Heart left ventricle (tissue), 16 donors: ENCODE results near the gene B4GALT2. TPM values are rescaled to one million over a fixed set of nuclear protein-coding genes. Genes with fewer than 3 reads are reported as not detected.
A peak's percentile ranks its signal among the peaks of the same experiment; 100 is the strongest.

Experiments
- ATAC-seq, 4 donors: fragments of 200-7000 bp; cut with Tn5 transposase; one replicate each; pipeline ENCODE4 v1.9.1; 2020 to 2022; ENCODE audit warnings: moderate library complexity in 4 of 4, mild to moderate bottlenecking in 3 of 4, moderate number of reproducible peaks in 1 of 4
- DNase-seq, 5 donors: peaks; one replicate each; pipeline ENCODE4 v3.0.0-alpha.2; 2020
- H3K27ac ChIP-seq, 12 donors: fragments of 200-600 bp; sonication (generic) in 4 of 12; one replicate each; pipeline versions ENCODE4 v1.5.0 to v1.8.0; 2016 to 2022; ENCODE audit warnings: mild to moderate bottlenecking in 2 of 12
- H3K27me3 ChIP-seq, 9 donors: fragments of 200-600 bp; sonication (generic) in 2 of 9; one replicate each; pipeline versions ENCODE4 v1.5.1 to v1.8.0; 2016 to 2022; ENCODE audit warnings: mild to moderate bottlenecking in 3 of 9
- H3K36me3 ChIP-seq, 9 donors: fragments of 200-600 bp; sonication (generic) in 2 of 9; one replicate each; pipeline versions ENCODE4 v1.5.0 to v1.8.0; 2018 to 2022; ENCODE audit warnings: mild to moderate bottlenecking in 2 of 9
- H3K4me1 ChIP-seq, 12 donors: fragments of 200-600 bp; sonication (generic) in 4 of 12; one replicate each; pipeline versions ENCODE4 v1.5.0 to v1.8.0; 2016 to 2022; ENCODE audit warnings: mild to moderate bottlenecking in 3 of 12
- H3K4me3 ChIP-seq, 12 donors: fragments of 200-600 bp; sonication (generic) in 4 of 12; one replicate each; pipeline versions ENCODE4 v1.5.0 to v1.8.0; 2017 to 2022; ENCODE audit warnings: mild to moderate bottlenecking in 9 of 12, moderate library complexity in 4 of 12
- H3K9me3 ChIP-seq, 12 donors: fragments of 200-600 bp; sonication (generic) in 4 of 12; one replicate each; pipeline versions ENCODE4 v1.5.0 to v1.8.0; 2016 to 2022; ENCODE audit warnings: mild to moderate bottlenecking in 1 of 12
- CTCF ChIP-seq, 12 donors: fragments of 200-600 bp; sonication (generic) in 4 of 12; IDR thresholded peaks; one replicate each; pipeline versions ENCODE4 v1.5.0 to v1.8.0; 2018 to 2022; ENCODE audit warnings: antibody characterized with exemption in 12 of 12, mild to moderate bottlenecking in 5 of 12
- POLR2A ChIP-seq, 2 donors: fragments of 450-650 bp; IDR thresholded peaks; one replicate each; pipeline ENCODE4 v1.6.1; 2017; ENCODE audit warnings: antibody characterized with exemption in 2 of 2, mild to moderate bottlenecking in 2 of 2, moderate library complexity in 2 of 2
- WGBS, 4 donors: extraction: QIAGEN DNeasy Blood & Tissue Kit in 2 of 4; methylation state at CpG; one replicate each; pipeline versions ENCODE4 v1.1.5 to v1.1.7; 2013 to 2018; 5-methylcytosine and 5-hydroxymethylcytosine counted together
- intact Hi-C, 10 donors: fragments of 100-400 bp; cut with DNase I; formaldehyde crosslinking; loops; one replicate each; pipeline versions ENCODE4 v1.11.1 to v1.14.2; 2022
- polyA plus RNA-seq, 2 donors: library from polyadenylated mRNA; stranded (reverse); fragments of 200-250 nt; gene quantifications; one replicate each; pipeline ENCODE4 v1.2.3, GENCODE V29; 2013
- total RNA-seq, 9 donors: library from RNA; depleted of rRNA in 2 of 9; stranded (reverse); fragments of >200 nt in 2 of 9; fragmentation: NEBNext Ultra II Directional in 3 of 9; extraction: Animal tissue kit (Norgen Biotek cat#: 25700) in 3 of 9; gene quantifications; one replicate each; pipeline versions ENCODE4 v1.1.0 to v1.2.4, GENCODE V29; 2016 to 2023
- donor health status: ischemic (EF 13 %, LVEDD 7.1; RV severe dilation, severe dysfunction).
- donor health status: healthy with polysubstance abuse.
- donor health status: DM: no; HTN: yes; CAD: no.
- donor health status: DM: no; HTN: no; CAD: no.
- donor health status: ischemic (EF 25% LVEDD 6.9; RV normal size, moderate dysfunction).
- donor health status: ischemic (EF 25% LVEDD 5.7; RV mildly dilated, moderate dysfunction).
- donor health status: healthy.
- donor health status: DM: yes; HTN: yes; CAD: no.
- donor health status: ischemic (EF 35%, LVEDD 5.7; RV mildly dilated, moderate dysfunction).
- donor health status: nonischemic (EF 11% LVEDD 7.7; RV severe dilation, severe dysfunction).
- donor health status: DM: yes; HTN: yes; CAD: no.
- donor health status: PGD.
- donor health status: ischemic (EF 29% LVEDD 5.4; RV normal size, mild dysfunction).
- donor health status: nonischemic (EF 23%, LVEDD 6.1; RV moderate dilation, normal function).

Gene B4GALT2
- total and polyA plus RNA-seq, 11 donors, result 26.8 to 65.7 (median 40.2) TPM

GRCh38 chr1:44015206-44015605 is 36.2 kb downstream of the B4GALT2 start:
- WGBS, 4 donors, result 36 to 69% (median 48%) methylated on average over 2 to 3 of the region's 3 CpGs
- H3K27me3 ChIP-seq, result no peaks in the 10 kb centered on the region
- TF ChIP-seq CTCF (IDR thresholded peaks at IDR 0.05) (no peak), POLR2A (IDR thresholded peaks at IDR 0.05) (no peak)
- peak in 1 of 5 donors; percentile 55 for DNase-seq
- H3K27ac ChIP-seq, result peak overlapping the region in 1 of 12 donors; percentile 13
- no peaks in the 10 kb centered on the region for H3K36me3 ChIP-seq
- H3K4me1 ChIP-seq, result peaks cover 0 to 20% (median 0%) of the 10 kb centered on the region in 12 donors
- ATAC-seq, result peak in 3 of 4 donors; percentile 52 to 70 (median 59)
- intact Hi-C loops, result no loop called here
- H3K9me3 ChIP-seq, result no peaks in the 10 kb centered on the region
- H3K4me3 ChIP-seq, result no peak overlapping the region

- TF ChIP-seq POLR2A (IDR thresholded peaks at IDR 0.05), result no peak
- intact Hi-C loops, result no loop called here
- H3K9me3 ChIP-seq, result no peaks in the 10 kb centered on the region
- no peak overlapping the region for H3K27ac ChIP-seq
- 87 to 93% (median 91%) methylated on average over 16 to 20 of the region's 20 CpGs for WGBS, 4 donors
- no peak for ATAC-seq
- H3K36me3 ChIP-seq, result no peaks in the 10 kb centered on the region
- DNase-seq, result peak in 2 of 5 donors; percentile 14 to 39
- H3K4me3 ChIP-seq, result no peak overlapping the region
- no peaks in the 10 kb centered on the region for H3K27me3 ChIP-seq
- H3K4me1 ChIP-seq, result peaks cover 0 to 20% (median 0%) of the 10 kb centered on the region in 12 donors
Observed at GRCh38 chr1:44016041-44016889, 37.3 kb downstream of the B4GALT2 start.

- no peak for TF ChIP-seq POLR2A (IDR thresholded peaks at IDR 0.05)
- no peak for TF ChIP-seq CTCF (IDR thresholded peaks at IDR 0.05)
- Histone ChIP-seq H3K36me3 (no peaks in the 10 kb centered on the region), H3K9me3 (no peaks in the 10 kb centered on the region), H3K27ac (no peak overlapping the region), H3K4me3 (no peak overlapping the region), H3K27me3 (no peaks in the 10 kb centered on the region), H3K4me1 (peaks cover 0 to 20% (median 0%) of the 10 kb centered on the region in 12 donors)
- 72 to 88% (median 82%) methylated on average over 18 to 20 of the region's 20 CpGs for WGBS, 4 donors
- intact Hi-C loops, result no loop called here
- ATAC-seq (no peak), DNase-seq (peak in 1 of 5 donors; percentile 10)
Observed at GRCh38 chr1:44016890-44017400, 37.9 kb downstream of the B4GALT2 start.

- ATAC-seq, result no peak
- no peak overlapping the region for H3K27ac ChIP-seq
- intact Hi-C loops, result no loop called here
Observed at GRCh38 chr1:44019466-44019948, 40.5 kb downstream of the B4GALT2 start.

More at GRCh38 chr1:44019466-44019948, 40.5 kb downstream of the B4GALT2 start:
- TF ChIP-seq POLR2A (IDR thresholded peaks at IDR 0.05) (no peak), CTCF (IDR thresholded peaks at IDR 0.05) (no peak)
- H3K9me3 ChIP-seq, result no peaks in the 10 kb centered on the region
- no peaks in the 10 kb centered on the region for H3K27me3 ChIP-seq
- no peaks in the 10 kb centered on the region for H3K36me3 ChIP-seq
- 80 to 89% (median 83%) methylated on average over 10 to 13 of the region's 13 CpGs for WGBS, 4 donors
- H3K4me3 ChIP-seq, result no peak overlapping the region
- H3K4me1 ChIP-seq, result peaks cover 0 to 21% (median 0%) of the 10 kb centered on the region in 12 donors
- DNase-seq, result peak in 2 of 5 donors; percentile 14 to 15
